WTC11 (cell line): Measurements from ENCODE around the gene LDLRAD4. TPM values are rescaled to one million over a fixed set of nuclear protein-coding genes. Genes with fewer than 3 reads are reported as not detected.

ENCODE experiments used
- ATAC-seq: fragments of 200-7000 bp; cut with Tn5 transposase; 2 replicates; pipeline ENCODE4 v1.10.0; 2021; ENCODE audit warnings: mild to moderate bottlenecking, moderate library complexity
- CTCF ChIA-PET: fragments of 300-600 bp; sonication (Branson Sonifier 250); formaldehyde crosslinking; loops from one replicate; lab custom pipeline; 2021; ENCODE audit warnings: antibody characterized with exemption; lab: Charles Lee
- POLR2A ChIA-PET: fragments of 350-600 bp; sonication (Branson Sonifier 250); formaldehyde crosslinking; loops from one replicate; lab custom pipeline; 2021; ENCODE audit warnings: antibody characterized with exemption; lab: Charles Lee
- DNase-seq: peaks from one replicate; pipeline ENCODE4 v3.0.0; 2021; ENCODE audit warnings: low spot score
- H3K27ac Mint-ChIP-seq: 2 replicates; pipeline ENCODE4 v1.8.0; 2021; ENCODE audit warnings: mixed read lengths
- H3K27me3 Mint-ChIP-seq: 2 replicates; pipeline ENCODE4 v1.8.0; 2021; ENCODE audit warnings: low read depth, mild to moderate bottlenecking, moderate library complexity, mixed read lengths
- H3K36me3 Mint-ChIP-seq: 2 replicates; pipeline ENCODE4 v1.8.0; 2021; ENCODE audit warnings: mixed read lengths
- H3K4me1 Mint-ChIP-seq: 2 replicates; pipeline ENCODE4 v1.8.0; 2022; ENCODE audit warnings: mixed read lengths
- H3K4me3 Mint-ChIP-seq: 2 replicates; pipeline ENCODE4 v1.8.0; 2021; ENCODE audit warnings: mild to moderate bottlenecking, moderate library complexity, mixed read lengths
- H3K9me3 Mint-ChIP-seq: 2 replicates; pipeline ENCODE4 v1.8.0; 2021; ENCODE audit warnings: mixed read lengths
- FOXK1 ChIP-seq: sonication (generic); formaldehyde crosslinking; IDR thresholded peaks from 2 replicates; pipeline ENCODE4 v1.8.0; 2022; ENCODE audit warnings: mild to moderate bottlenecking, moderate library complexity, missing genetic modification reagents
- GRHL2 ChIP-seq: fragments of 250-450 bp; sonication (Bioruptor Pico); IDR thresholded peaks from 2 replicates; pipeline ENCODE4 v1.8.0; 2022; ENCODE audit warnings: mild to moderate bottlenecking, moderate library complexity; ENCODE audit not compliant: insufficient replicate concordance, severe bottlenecking
- IRF2 ChIP-seq: sonication (generic); formaldehyde crosslinking; IDR thresholded peaks from 2 replicates; pipeline ENCODE4 v1.8.0; 2022; ENCODE audit warnings: low read depth, missing genetic modification reagents, borderline replicate concordance
- NFE2L1 ChIP-seq: sonication (generic); formaldehyde crosslinking; IDR thresholded peaks from 2 replicates; pipeline ENCODE4 v1.8.1; 2023; ENCODE audit warnings: missing genetic modification reagents
- NR1H2 ChIP-seq: sonication (generic); formaldehyde crosslinking; IDR thresholded peaks from 2 replicates; pipeline ENCODE4 v1.9.0; 2021; ENCODE audit warnings: mild to moderate bottlenecking, moderate library complexity, missing genetic modification reagents
- NR2C2 ChIP-seq: sonication (generic); formaldehyde crosslinking; IDR thresholded peaks from 2 replicates; pipeline ENCODE4 v1.8.0; 2022; ENCODE audit warnings: mild to moderate bottlenecking, missing genetic modification reagents
- NR3C1 ChIP-seq: sonication (generic); formaldehyde crosslinking; conservative IDR thresholded peaks from 2 replicates; pipeline ENCODE4 v1.8.1; 2023; ENCODE audit warnings: low read depth, mild to moderate bottlenecking, missing genetic modification reagents
- ZNF317 ChIP-seq: sonication (generic); formaldehyde crosslinking; IDR thresholded peaks from 2 replicates; pipeline ENCODE4 v1.8.1; 2023; ENCODE audit warnings: low read depth, mild to moderate bottlenecking, moderate library complexity, missing genetic modification reagents, borderline replicate concordance
- ZNF423 ChIP-seq: fragments of 250-450 bp; sonication (Bioruptor Pico); IDR thresholded peaks from 2 replicates; pipeline ENCODE4 v2.1.2; 2022; ENCODE audit warnings: mild to moderate bottlenecking, moderate library complexity
- total RNA-seq: library from RNA; stranded (reverse); gene quantifications from 3 replicates; pipeline ENCODE4 v1.2.3, GENCODE V29; 2021
- TF ChIP-seq, protein P1 (sequence below): sonication (generic); formaldehyde crosslinking; IDR thresholded peaks from 2 replicates; pipeline ENCODE4 v1.8.1; 2022; ENCODE audit warnings: mild to moderate bottlenecking, moderate library complexity, missing genetic modification reagents
- TF ChIP-seq, protein P2 (sequence below): sonication (generic); formaldehyde crosslinking; IDR thresholded peaks from 2 replicates; pipeline ENCODE4 v1.8.0; 2023; ENCODE audit warnings: missing genetic modification reagents, mild to moderate bottlenecking, borderline replicate concordance
- TF ChIP-seq, protein P3 (sequence below): sonication (generic); formaldehyde crosslinking; IDR thresholded peaks from 2 replicates; pipeline ENCODE4 v1.8.0; 2022; ENCODE audit warnings: mild to moderate bottlenecking, missing genetic modification reagents
- TF ChIP-seq, protein P4 (sequence below): sonication (generic); formaldehyde crosslinking; IDR thresholded peaks from 2 replicates; pipeline ENCODE4 v1.8.1; 2023; ENCODE audit warnings: mild to moderate bottlenecking, missing genetic modification reagents
- TF ChIP-seq, protein P5 (sequence below): sonication (generic); formaldehyde crosslinking; IDR thresholded peaks from 2 replicates; pipeline ENCODE4 v1.8.0; 2022; ENCODE audit warnings: missing genetic modification reagents
- TF ChIP-seq, protein P6 (sequence below): sonication (generic); formaldehyde crosslinking; IDR thresholded peaks from 2 replicates; pipeline ENCODE4 v1.8.1; 2023; ENCODE audit warnings: mild to moderate bottlenecking, missing genetic modification reagents, borderline replicate concordance
- TF ChIP-seq, protein P7 (sequence below): sonication (generic); formaldehyde crosslinking; IDR thresholded peaks from 2 replicates; pipeline ENCODE4 v1.8.1; 2023; ENCODE audit warnings: mild to moderate bottlenecking, missing genetic modification reagents

The LDLRAD4 gene
- total RNA-seq, 1 experiment from 2014 or later, result 6.2 TPM

DNA sequence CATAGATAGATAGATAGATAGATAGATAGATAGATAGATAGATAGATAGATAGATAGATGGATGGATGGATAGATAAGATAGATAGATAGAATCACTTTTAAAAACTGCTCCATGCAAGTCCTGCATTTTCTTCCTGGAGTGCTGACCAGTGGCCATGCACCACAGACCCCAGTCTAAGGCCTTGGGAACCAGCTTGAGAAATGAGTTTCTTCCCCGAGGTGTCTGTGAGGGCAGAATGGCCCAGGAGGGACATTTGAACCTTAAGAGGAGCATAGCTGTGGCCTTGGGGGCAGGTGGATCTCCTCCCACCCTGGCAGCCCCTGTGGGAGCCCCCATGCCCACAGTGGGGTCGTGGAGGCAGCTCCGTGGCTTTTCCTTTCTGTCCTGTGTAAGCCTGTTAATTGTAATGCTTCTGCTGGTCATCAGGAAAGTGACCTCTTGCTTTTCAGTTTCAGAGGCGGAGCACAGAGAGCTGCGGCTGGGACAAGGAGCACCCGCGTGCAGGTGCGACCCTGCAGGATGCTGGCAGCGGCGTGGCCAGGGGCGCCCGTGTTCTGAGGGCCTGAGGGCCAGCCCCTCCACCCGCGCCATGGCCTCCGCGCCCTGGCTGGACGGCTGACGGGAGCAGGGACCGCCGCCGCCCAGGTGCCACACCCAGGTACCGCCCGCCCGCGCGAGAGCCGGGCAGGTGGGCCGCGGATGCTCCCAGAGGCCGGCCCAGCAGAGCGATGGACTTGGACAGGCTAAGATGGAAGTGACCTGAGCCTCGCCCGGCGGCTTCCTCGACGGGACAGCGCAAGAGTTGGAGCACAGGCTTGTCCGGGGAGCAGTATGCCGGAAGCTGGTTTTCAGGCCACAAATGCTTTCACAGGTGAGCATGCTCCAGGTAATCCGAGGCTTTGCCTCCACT is 168.6 kb downstream of the LDLRAD4 start (continued):
- TF ChIP-seq, protein P1, sequence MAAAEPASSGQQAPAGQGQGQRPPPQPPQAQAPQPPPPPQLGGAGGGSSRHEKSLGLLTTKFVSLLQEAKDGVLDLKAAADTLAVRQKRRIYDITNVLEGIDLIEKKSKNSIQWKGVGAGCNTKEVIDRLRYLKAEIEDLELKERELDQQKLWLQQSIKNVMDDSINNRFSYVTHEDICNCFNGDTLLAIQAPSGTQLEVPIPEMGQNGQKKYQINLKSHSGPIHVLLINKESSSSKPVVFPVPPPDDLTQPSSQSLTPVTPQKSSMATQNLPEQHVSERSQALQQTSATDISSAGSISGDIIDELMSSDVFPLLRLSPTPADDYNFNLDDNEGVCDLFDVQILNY (CRISPR knock-in tag), result no peak
- no peak for TF ChIP-seq ZNF317
- TF ChIP-seq, protein P2, sequence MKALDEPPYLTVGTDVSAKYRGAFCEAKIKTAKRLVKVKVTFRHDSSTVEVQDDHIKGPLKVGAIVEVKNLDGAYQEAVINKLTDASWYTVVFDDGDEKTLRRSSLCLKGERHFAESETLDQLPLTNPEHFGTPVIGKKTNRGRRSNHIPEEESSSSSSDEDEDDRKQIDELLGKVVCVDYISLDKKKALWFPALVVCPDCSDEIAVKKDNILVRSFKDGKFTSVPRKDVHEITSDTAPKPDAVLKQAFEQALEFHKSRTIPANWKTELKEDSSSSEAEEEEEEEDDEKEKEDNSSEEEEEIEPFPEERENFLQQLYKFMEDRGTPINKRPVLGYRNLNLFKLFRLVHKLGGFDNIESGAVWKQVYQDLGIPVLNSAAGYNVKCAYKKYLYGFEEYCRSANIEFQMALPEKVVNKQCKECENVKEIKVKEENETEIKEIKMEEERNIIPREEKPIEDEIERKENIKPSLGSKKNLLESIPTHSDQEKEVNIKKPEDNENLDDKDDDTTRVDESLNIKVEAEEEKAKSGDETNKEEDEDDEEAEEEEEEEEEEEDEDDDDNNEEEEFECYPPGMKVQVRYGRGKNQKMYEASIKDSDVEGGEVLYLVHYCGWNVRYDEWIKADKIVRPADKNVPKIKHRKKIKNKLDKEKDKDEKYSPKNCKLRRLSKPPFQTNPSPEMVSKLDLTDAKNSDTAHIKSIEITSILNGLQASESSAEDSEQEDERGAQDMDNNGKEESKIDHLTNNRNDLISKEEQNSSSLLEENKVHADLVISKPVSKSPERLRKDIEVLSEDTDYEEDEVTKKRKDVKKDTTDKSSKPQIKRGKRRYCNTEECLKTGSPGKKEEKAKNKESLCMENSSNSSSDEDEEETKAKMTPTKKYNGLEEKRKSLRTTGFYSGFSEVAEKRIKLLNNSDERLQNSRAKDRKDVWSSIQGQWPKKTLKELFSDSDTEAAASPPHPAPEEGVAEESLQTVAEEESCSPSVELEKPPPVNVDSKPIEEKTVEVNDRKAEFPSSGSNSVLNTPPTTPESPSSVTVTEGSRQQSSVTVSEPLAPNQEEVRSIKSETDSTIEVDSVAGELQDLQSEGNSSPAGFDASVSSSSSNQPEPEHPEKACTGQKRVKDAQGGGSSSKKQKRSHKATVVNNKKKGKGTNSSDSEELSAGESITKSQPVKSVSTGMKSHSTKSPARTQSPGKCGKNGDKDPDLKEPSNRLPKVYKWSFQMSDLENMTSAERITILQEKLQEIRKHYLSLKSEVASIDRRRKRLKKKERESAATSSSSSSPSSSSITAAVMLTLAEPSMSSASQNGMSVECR (CRISPR knock-in tag), result no peak
- TF ChIP-seq, protein P3, sequence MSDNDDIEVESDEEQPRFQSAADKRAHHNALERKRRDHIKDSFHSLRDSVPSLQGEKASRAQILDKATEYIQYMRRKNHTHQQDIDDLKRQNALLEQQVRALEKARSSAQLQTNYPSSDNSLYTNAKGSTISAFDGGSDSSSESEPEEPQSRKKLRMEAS (CRISPR knock-in tag), result no peak
- no peak for TF ChIP-seq NFE2L1

DNA sequence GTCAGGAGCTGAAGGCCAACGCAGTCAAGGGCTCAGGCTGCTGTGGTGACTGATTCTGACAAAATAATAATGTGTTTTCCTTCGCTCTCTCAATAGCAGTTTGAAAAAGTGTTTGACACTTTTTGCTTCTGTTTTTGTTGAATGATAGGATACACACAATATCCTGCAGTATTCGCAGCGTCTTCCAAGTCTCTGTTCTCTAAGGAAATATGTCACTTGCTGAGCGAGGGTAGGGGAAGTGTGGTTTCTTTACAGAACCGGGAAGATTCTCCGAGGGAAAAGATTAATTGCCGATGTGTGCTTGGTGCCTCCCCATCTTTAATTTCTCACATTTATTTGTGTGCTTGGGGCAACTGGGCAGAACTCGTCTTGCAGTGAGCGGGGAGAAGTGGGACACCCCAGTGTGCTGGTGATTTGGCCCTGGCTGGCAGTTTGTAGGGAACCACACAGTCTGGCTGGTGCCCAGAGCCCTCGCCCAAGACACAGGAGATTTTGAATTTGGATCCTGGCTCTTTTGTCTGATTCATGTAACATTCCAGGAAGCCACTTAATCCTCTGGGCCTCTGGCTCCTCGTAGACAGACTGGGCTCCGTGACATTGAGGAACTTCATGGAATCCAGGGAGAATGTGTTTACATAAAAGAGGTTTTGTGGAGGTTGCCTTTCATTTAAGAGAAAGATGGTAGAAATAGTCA is 169.4 kb downstream of the LDLRAD4 start:
- Mint-ChIP-seq H3K4me3 (no peak overlapping the region), H3K4me1 (no peaks in the 10 kb centered on the region), H3K27me3 (no peaks in the 10 kb centered on the region), H3K9me3 (no peaks in the 10 kb centered on the region), H3K27ac (no peak overlapping the region), H3K36me3 (no peaks in the 10 kb centered on the region)
- CTCF ChIA-PET, result no interaction called here
- POLR2A ChIA-PET, result no interaction called here
- DNase-seq (no peak), ATAC-seq (no peak)
- TF ChIP-seq FOXK1 (CRISPR knock-in tag) (no peak), GRHL2 (no peak), NR1H2 (no peak), NR2C2 (CRISPR knock-in tag) (no peak), IRF2 (CRISPR knock-in tag) (no peak), ZNF423 (CRISPR knock-in tag) (no peak), NR3C1 (no peak)
- TF ChIP-seq, protein P4, sequence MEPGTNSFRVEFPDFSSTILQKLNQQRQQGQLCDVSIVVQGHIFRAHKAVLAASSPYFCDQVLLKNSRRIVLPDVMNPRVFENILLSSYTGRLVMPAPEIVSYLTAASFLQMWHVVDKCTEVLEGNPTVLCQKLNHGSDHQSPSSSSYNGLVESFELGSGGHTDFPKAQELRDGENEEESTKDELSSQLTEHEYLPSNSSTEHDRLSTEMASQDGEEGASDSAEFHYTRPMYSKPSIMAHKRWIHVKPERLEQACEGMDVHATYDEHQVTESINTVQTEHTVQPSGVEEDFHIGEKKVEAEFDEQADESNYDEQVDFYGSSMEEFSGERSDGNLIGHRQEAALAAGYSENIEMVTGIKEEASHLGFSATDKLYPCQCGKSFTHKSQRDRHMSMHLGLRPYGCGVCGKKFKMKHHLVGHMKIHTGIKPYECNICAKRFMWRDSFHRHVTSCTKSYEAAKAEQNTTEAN (CRISPR knock-in tag), result no peak
- TF ChIP-seq, protein P5, sequence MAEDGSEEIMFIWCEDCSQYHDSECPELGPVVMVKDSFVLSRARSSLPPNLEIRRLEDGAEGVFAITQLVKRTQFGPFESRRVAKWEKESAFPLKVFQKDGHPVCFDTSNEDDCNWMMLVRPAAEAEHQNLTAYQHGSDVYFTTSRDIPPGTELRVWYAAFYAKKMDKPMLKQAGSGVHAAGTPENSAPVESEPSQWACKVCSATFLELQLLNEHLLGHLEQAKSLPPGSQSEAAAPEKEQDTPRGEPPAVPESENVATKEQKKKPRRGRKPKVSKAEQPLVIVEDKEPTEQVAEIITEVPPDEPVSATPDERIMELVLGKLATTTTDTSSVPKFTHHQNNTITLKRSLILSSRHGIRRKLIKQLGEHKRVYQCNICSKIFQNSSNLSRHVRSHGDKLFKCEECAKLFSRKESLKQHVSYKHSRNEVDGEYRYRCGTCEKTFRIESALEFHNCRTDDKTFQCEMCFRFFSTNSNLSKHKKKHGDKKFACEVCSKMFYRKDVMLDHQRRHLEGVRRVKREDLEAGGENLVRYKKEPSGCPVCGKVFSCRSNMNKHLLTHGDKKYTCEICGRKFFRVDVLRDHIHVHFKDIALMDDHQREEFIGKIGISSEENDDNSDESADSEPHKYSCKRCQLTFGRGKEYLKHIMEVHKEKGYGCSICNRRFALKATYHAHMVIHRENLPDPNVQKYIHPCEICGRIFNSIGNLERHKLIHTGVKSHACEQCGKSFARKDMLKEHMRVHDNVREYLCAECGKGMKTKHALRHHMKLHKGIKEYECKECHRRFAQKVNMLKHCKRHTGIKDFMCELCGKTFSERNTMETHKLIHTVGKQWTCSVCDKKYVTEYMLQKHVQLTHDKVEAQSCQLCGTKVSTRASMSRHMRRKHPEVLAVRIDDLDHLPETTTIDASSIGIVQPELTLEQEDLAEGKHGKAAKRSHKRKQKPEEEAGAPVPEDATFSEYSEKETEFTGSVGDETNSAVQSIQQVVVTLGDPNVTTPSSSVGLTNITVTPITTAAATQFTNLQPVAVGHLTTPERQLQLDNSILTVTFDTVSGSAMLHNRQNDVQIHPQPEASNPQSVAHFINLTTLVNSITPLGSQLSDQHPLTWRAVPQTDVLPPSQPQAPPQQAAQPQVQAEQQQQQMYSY (CRISPR knock-in tag), result no peak
- TF ChIP-seq, protein P6, sequence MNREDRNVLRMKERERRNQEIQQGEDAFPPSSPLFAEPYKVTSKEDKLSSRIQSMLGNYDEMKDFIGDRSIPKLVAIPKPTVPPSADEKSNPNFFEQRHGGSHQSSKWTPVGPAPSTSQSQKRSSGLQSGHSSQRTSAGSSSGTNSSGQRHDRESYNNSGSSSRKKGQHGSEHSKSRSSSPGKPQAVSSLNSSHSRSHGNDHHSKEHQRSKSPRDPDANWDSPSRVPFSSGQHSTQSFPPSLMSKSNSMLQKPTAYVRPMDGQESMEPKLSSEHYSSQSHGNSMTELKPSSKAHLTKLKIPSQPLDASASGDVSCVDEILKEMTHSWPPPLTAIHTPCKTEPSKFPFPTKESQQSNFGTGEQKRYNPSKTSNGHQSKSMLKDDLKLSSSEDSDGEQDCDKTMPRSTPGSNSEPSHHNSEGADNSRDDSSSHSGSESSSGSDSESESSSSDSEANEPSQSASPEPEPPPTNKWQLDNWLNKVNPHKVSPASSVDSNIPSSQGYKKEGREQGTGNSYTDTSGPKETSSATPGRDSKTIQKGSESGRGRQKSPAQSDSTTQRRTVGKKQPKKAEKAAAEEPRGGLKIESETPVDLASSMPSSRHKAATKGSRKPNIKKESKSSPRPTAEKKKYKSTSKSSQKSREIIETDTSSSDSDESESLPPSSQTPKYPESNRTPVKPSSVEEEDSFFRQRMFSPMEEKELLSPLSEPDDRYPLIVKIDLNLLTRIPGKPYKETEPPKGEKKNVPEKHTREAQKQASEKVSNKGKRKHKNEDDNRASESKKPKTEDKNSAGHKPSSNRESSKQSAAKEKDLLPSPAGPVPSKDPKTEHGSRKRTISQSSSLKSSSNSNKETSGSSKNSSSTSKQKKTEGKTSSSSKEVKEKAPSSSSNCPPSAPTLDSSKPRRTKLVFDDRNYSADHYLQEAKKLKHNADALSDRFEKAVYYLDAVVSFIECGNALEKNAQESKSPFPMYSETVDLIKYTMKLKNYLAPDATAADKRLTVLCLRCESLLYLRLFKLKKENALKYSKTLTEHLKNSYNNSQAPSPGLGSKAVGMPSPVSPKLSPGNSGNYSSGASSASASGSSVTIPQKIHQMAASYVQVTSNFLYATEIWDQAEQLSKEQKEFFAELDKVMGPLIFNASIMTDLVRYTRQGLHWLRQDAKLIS, result no peak
- TF ChIP-seq, protein P7, sequence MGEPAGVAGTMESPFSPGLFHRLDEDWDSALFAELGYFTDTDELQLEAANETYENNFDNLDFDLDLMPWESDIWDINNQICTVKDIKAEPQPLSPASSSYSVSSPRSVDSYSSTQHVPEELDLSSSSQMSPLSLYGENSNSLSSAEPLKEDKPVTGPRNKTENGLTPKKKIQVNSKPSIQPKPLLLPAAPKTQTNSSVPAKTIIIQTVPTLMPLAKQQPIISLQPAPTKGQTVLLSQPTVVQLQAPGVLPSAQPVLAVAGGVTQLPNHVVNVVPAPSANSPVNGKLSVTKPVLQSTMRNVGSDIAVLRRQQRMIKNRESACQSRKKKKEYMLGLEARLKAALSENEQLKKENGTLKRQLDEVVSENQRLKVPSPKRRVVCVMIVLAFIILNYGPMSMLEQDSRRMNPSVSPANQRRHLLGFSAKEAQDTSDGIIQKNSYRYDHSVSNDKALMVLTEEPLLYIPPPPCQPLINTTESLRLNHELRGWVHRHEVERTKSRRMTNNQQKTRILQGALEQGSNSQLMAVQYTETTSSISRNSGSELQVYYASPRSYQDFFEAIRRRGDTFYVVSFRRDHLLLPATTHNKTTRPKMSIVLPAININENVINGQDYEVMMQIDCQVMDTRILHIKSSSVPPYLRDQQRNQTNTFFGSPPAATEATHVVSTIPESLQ, result no peak
